Immature natural killer cell (primary cell): ENCODE results near the gene THRB. TPM values are rescaled to one million over a fixed set of nuclear protein-coding genes. Genes with fewer than 3 reads are reported as not detected.

Experiments used
- DNase-seq, 3 donors: peaks; one replicate each; pipeline ENCODE4 v3.0.0; 2022; ENCODE audit warnings: mixed read lengths in 1 of 3
- H3K27ac Mint-ChIP-seq, 6 donors: one replicate each; pipeline ENCODE4 v1.8.0; 2020; ENCODE audit warnings: mixed read lengths in 6 of 6, mild to moderate bottlenecking in 5 of 6, inconsistent platforms in 4 of 6, moderate library complexity in 3 of 6
- H3K27me3 Mint-ChIP-seq, 3 donors: one replicate each; pipeline ENCODE4 v1.8.0; 2020 to 2021; ENCODE audit warnings: low read depth in 3 of 3, mild to moderate bottlenecking in 3 of 3, mixed read lengths in 3 of 3, moderate library complexity in 3 of 3, inconsistent platforms in 1 of 3
- H3K36me3 Mint-ChIP-seq, 3 donors: one replicate each; pipeline ENCODE4 v1.8.0; 2020; ENCODE audit warnings: mixed read lengths in 3 of 3, inconsistent platforms in 2 of 3, mild to moderate bottlenecking in 2 of 3
- H3K4me1 Mint-ChIP-seq, 2 donors: one replicate each; pipeline ENCODE4 v1.8.0; 2020; ENCODE audit warnings: inconsistent platforms in 2 of 2, mild to moderate bottlenecking in 2 of 2, mixed read lengths in 2 of 2, moderate library complexity in 1 of 2
- H3K4me3 Mint-ChIP-seq, 5 donors: one replicate each; pipeline ENCODE4 v1.8.0; 2020; ENCODE audit warnings: mild to moderate bottlenecking in 5 of 5, mixed read lengths in 5 of 5, inconsistent platforms in 3 of 5, moderate library complexity in 3 of 5
- H3K9me3 Mint-ChIP-seq, 6 donors: one replicate each; pipeline ENCODE4 v1.8.0; 2020; ENCODE audit warnings: mild to moderate bottlenecking in 6 of 6, mixed read lengths in 6 of 6, inconsistent platforms in 4 of 6, moderate library complexity in 3 of 6
- polyA plus RNA-seq, 3 donors: library from polyadenylated mRNA; unstranded; fragments of 300-500 nt; fragmentation: Illumina TruSeq; gene quantifications; one replicate each; pipeline ENCODE4 v1.2.3, GENCODE V29; 2021

THRB gene
- polyA plus RNA-seq, 3 donors from 2014 or later: not detected

DNA sequence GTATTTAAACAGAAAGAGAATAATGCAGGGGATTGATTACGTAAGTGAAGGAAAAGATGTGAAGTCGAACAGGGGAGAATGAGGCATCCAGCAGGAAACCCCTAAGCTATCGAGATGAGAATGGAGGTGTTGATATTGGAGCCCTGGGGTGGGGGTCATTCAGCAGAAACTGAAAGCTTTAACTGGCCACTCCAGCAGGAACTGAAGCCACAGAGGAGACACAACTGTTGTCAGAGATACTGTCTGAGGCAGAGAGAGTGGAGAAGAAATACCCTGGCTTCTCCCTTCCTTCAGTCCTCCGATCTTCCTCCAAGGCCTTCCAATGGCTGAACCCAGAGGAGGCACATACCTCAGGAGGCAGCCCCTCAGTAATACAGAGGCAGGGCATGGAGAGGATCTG, 152.4 kb downstream of the THRB start:
- Mint-ChIP-seq H3K27ac (no peak overlapping the region), H3K4me3 (no peak overlapping the region), H3K9me3 (peaks cover 0 to 2% (median 0%) of the 10 kb centered on the region in 6 donors), H3K27me3 (peaks cover 0 to 2% (median 0%) of the 10 kb centered on the region in 3 donors), H3K36me3 (no peaks in the 10 kb centered on the region), H3K4me1 (no peaks in the 10 kb centered on the region)
- DNase-seq: no peak

DNA sequence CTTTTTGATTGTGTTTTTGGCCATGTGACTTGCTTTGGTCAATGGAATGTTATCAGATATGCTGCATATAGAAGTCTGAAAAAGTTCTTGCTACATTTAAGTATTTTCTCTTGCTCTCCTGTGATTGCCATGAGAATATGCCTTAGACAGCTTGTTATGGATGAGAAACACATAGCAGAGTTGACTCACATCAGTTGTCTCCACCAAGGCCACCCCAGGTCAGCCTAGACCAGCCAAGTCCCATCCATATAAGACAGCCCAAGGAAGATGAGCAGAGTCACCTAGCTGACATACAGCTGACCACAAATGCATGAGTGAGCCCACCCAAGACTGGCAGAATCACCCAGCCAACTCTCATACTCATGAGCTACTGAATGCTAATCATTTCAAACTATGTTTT, 153.0 kb downstream of the THRB start:
- Mint-ChIP-seq H3K27me3 (peaks cover 0 to 2% (median 0%) of the 10 kb centered on the region in 3 donors), H3K9me3 (peaks cover 0 to 3% (median 0%) of the 10 kb centered on the region in 6 donors), H3K36me3 (no peaks in the 10 kb centered on the region), H3K4me1 (no peaks in the 10 kb centered on the region), H3K27ac (no peak overlapping the region), H3K4me3 (no peak overlapping the region)
- no peak for DNase-seq

DNA sequence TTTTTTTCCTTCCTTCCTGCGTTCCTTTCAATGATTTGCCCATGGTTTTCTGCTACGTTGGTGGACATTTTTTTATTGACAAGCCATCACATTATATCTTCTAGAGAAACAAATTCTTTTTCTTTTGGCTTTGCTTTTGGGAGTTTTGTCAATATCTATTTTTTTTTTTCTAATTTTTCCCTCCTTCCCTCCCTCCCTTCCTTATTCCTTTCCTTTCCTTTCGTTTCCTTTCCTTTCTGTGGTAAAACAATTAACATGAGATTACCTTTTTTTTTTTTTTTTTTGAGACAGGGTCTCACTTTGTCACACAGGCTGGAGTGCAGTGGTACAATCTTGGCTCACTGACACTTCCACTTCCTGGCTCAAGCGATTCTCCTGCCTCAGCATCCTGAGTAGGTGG, 153.7 kb downstream of the THRB start:
- Mint-ChIP-seq H3K27me3 (peaks cover 0 to 2% (median 0%) of the 10 kb centered on the region in 3 donors), H3K36me3 (no peaks in the 10 kb centered on the region), H3K27ac (no peak overlapping the region), H3K4me3 (no peak overlapping the region), H3K4me1 (no peaks in the 10 kb centered on the region), H3K9me3 (peaks cover 0 to 3% (median 0%) of the 10 kb centered on the region in 6 donors)
- DNase-seq: no peak

DNA sequence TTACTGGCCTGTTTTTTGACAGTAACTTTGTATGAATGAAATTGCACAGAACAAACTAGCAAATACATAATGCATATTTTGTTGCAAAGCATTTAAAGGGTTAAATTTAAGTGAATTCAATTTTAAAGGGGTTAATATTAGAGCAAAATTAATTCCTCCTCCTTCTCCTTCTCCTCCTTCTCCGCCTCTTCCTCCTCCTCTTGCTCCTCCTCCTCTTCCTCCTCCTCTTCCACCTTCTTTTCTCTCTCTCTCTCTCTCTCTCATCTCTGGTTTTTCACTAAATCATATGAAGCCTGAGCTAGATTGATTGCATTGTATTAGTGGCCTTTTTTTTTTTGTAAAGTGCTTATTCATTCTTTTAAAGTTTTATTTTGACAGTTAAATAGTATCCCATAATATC, 154.5 kb downstream of the THRB start:
- DNase-seq: no peak
- Mint-ChIP-seq H3K27ac (no peak overlapping the region), H3K4me3 (no peak overlapping the region), H3K36me3 (no peaks in the 10 kb centered on the region), H3K27me3 (peaks cover 0 to 2% (median 0%) of the 10 kb centered on the region in 3 donors), H3K4me1 (no peaks in the 10 kb centered on the region), H3K9me3 (peaks cover 0 to 3% (median 0%) of the 10 kb centered on the region in 6 donors)

DNA sequence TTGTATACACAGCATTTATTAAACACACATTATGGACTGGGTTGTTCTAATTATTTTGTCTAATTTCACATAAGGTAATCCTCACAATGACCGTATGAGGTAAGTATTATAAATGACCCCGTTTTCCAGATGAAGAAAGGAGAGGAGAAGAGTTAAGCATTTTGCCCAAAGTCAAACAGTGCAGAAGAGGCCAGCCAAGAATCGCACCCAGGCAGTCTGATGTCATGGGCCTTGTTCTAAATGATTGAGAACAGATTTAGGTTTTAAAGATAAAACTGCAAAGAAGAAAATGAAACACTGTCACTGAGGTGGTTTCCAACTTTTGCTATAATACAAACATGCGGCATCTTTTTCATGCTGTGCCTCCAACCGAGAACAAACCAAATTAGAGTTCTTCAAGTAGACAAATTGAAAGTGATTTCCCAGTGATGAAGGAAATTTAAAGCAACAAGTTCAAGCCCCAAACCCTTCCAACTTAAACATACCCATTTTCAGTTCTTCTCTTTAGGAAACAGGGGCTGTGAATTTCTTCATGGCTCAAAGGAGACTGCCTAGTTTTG, 155.3 kb downstream of the THRB start:
- Mint-ChIP-seq H3K9me3 (peaks cover 0 to 3% (median 0%) of the 10 kb centered on the region in 6 donors), H3K4me3 (no peak overlapping the region), H3K4me1 (no peaks in the 10 kb centered on the region)

DNA sequence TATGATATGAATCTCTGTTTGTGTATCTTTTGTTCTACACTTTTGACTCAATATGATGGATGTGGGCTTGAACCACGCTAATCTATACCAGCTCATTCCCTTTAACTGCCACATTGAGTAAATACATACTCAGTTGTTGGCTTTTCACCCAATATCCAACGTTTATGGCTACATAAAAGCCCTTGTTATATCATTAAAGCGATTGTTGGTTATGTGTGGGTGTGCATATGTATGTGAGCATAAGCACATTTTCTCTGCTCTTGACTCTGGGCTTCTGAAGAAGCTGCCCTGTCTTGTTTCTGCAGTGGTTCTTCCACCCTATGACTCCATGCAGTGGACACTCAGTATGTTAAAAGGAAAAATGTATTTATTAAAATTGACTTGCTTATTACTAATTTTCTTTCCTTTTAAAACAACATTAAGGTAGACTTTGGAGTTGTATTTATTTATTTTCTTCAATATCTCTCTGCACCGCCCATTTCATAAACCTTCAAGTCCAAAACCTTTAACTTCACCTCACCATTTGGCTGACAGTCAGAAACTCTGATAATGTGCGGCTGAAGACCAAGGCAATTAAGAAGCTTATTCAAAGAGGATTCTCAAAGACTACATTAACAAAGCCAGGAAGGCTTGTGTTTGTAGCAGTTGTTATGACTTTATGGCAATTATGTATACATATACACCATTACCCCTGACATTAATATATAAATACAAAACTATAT, 156.1 kb downstream of the THRB start:
- Mint-ChIP-seq H3K4me3 (no peak overlapping the region), H3K27ac (no peak overlapping the region), H3K9me3 (peaks cover 0 to 3% (median 0%) of the 10 kb centered on the region in 6 donors), H3K36me3 (no peaks in the 10 kb centered on the region), H3K4me1 (no peaks in the 10 kb centered on the region), H3K27me3 (no peaks in the 10 kb centered on the region)
- DNase-seq: no peak

More for the DNA sequence above, 155.3 kb downstream of the THRB start:
- Mint-ChIP-seq H3K27me3 (no peaks in the 10 kb centered on the region), H3K27ac (no peak overlapping the region), H3K36me3 (no peaks in the 10 kb centered on the region)
- DNase-seq: no peak

DNA sequence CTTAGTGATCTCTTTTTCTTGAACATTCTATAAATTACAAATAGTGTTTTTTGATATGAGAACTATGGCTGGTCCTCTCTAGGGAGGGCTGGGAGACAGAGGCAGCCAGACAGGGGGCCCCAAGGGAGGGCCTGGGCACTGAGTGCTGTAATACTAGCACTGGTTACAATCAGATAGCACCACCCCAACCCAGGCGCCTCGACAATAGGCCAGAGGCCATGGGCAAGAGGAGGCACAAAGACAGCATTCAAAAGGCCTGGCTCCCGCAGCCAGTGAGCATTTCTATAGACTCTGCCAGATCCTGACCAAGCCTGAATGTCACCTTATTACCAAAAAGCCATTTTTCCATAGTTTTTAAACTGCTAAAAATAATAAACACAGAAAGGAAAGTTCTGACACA, 158.5 kb downstream of the THRB start:
- peaks cover 0 to 5% (median 0%) of the 10 kb centered on the region in 6 donors for H3K9me3 Mint-ChIP-seq
- H3K27ac Mint-ChIP-seq: no peak overlapping the region
- H3K4me3 Mint-ChIP-seq: no peak overlapping the region
- no peak for DNase-seq
- H3K36me3 Mint-ChIP-seq: no peaks in the 10 kb centered on the region
- no peaks in the 10 kb centered on the region for H3K4me1 Mint-ChIP-seq
- no peaks in the 10 kb centered on the region for H3K27me3 Mint-ChIP-seq

DNA sequence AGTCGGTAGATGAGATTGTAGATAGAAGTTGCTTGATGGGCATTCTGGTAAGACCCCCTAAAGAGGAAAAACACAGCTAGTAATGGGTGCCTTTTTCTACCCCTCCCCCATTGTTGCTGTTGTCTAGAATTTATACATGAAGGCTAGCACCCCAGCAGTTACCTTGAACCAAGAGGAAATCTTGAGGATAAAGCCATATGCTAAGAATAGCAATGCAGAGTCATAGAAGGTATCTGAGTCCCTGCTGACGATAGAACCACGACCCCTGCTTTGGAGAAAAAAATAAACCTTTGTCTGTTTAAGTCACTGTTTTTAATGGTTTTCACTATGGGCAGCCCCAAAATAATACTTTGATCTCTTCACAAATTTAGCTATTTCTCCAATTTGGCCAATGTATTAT, 162.6 kb downstream of the THRB start:
- no peaks in the 10 kb centered on the region for H3K27me3 Mint-ChIP-seq
- no peaks in the 10 kb centered on the region for H3K36me3 Mint-ChIP-seq
- H3K27ac Mint-ChIP-seq: no peak overlapping the region
- H3K9me3 Mint-ChIP-seq: peaks cover 0 to 4% (median 2%) of the 10 kb centered on the region in 6 donors
- H3K4me3 Mint-ChIP-seq: no peak overlapping the region
- no peaks in the 10 kb centered on the region for H3K4me1 Mint-ChIP-seq
- DNase-seq: no peak

DNA sequence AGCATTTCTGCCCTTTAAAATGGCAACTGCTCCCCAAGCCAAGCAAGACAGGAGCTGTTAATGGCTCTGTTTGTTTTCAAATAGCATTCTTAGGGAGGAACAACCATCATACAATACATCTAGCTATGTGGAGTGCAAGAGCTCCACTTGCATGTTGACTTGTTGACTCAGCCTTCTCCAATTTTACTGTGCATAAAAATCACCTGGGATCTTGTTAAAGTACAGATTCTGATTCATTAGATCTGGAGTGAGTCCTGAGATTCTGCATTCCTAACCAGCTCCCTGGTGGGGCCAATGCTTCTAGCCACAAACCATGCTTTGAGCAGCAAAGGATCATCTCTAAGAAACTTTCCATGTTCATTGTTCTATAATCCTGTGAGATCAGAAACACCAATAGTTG, 171.4 kb downstream of the THRB start:
- no peak overlapping the region for H3K4me3 Mint-ChIP-seq
- peaks cover 0 to 7% (median under 1%) of the 10 kb centered on the region in 6 donors for H3K9me3 Mint-ChIP-seq
- H3K27me3 Mint-ChIP-seq: peaks cover 0 to 2% (median 0%) of the 10 kb centered on the region in 3 donors
- no peaks in the 10 kb centered on the region for H3K36me3 Mint-ChIP-seq
- H3K27ac Mint-ChIP-seq: no peak overlapping the region
- H3K4me1 Mint-ChIP-seq: no peaks in the 10 kb centered on the region
- DNase-seq: no peak

DNA sequence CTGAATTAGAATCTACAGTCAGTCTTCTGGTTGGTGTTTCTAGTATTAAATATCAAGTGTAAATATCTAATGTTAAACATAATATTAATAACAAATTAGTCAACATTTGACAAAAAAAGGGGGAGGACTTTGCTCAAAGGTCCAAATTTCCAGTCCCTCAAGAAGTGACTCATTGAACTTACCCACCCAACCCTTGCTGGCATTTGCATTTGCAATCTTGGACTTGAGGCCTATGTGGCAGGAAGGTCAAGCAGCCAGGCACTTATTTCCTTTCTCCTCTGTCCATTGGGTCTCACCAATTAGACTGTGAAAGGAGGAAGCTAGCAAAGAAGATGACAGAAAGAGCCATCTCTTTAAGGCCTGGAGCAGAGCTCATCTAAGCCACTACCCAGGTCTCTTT, 174.0 kb downstream of the THRB start:
- Mint-ChIP-seq H3K27me3 (peaks cover 0 to 2% (median 0%) of the 10 kb centered on the region in 3 donors), H3K36me3 (no peaks in the 10 kb centered on the region), H3K4me1 (no peaks in the 10 kb centered on the region), H3K4me3 (no peak overlapping the region), H3K27ac (no peak overlapping the region), H3K9me3 (peaks cover 0 to 13% (median under 1%) of the 10 kb centered on the region in 6 donors)
- DNase-seq: no peak

DNA sequence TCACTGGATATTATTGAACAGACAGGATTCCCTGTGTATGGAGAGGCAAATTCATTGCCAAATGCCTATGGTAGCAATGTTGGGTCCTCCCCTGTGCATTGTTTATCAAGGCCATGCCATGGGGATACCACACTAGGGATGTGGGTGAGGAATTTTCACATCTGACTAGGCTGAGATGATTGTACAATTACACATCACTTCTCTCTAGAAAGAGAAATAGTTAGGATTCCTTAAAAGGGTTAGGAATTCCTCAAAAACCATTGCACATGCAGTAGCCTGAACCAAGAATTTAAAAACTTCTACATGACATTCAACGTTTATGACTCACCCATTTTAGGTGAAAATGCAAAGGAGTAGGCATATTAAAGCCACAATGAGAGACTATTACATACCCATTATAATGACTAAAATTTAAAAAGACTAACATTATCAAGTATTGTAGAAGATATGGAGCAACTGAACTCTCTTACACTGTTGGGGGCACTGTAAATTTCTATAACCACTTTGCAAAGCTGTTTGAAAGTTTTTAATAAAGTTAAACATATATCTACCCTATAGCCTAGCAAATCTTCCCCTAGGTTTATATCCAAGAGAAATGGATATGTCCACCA, 175.9 kb downstream of the THRB start:
- H3K27ac Mint-ChIP-seq: no peak overlapping the region
- peaks cover 0 to 2% (median 0%) of the 10 kb centered on the region in 3 donors for H3K27me3 Mint-ChIP-seq
- no peak overlapping the region for H3K4me3 Mint-ChIP-seq
- DNase-seq: no peak
- H3K9me3 Mint-ChIP-seq: peaks cover 0 to 13% (median under 1%) of the 10 kb centered on the region in 6 donors
- no peaks in the 10 kb centered on the region for H3K36me3 Mint-ChIP-seq
- H3K4me1 Mint-ChIP-seq: no peaks in the 10 kb centered on the region

DNA sequence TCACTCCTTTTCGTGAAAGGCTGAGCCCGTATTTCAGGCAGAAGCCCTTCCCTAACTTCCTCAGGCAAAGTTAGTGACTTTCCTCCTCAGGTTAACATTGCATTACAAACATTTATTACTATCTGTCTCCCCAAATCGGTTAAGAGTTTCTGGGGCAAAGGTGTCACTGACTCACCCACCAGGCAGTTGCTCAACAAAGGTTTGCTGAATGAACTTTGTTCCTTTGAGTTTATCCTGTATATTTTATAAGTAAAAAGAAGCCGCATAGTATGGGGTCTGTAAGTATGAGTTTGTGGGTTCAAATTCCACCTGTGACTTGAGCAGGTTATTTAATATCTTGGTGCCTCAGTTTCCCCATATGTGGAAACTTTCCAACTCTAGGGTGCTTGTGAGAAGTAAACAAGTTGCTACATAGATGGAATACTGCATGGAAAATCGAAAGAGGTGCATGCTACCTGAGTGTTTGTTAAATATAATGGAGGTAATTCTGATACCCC, 177.7 kb downstream of the THRB start:
- Mint-ChIP-seq H3K4me3 (no peak overlapping the region), H3K27me3 (peaks cover 2 to 5% (median 3%) of the 10 kb centered on the region in 3 donors), H3K36me3 (no peaks in the 10 kb centered on the region), H3K27ac (no peak overlapping the region), H3K4me1 (no peaks in the 10 kb centered on the region), H3K9me3 (peaks cover 0 to 13% (median under 1%) of the 10 kb centered on the region in 6 donors)
- no peak for DNase-seq

DNA sequence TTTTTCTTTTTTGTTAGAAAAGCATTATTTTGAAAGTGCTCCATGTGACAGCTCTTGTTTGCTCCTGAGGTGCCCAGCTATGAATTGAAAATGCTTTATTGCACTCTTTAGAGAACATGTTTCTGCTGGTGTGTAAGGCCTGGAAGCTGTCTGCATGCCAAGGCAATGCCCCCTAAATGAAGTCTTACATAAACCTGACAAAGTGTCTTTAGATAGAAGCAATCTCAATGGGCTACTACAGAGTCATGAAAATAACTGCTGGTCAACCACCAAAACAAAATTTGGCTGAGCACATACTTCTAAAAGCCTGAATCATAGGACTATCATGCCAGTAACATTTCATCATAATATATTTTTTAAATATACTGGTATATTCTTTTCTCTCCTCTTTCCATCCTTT, 178.7 kb downstream of the THRB start:
- Mint-ChIP-seq H3K27me3 (peaks cover 2 to 5% (median 3%) of the 10 kb centered on the region in 3 donors), H3K27ac (no peak overlapping the region), H3K9me3 (peaks cover 0 to 13% (median under 1%) of the 10 kb centered on the region in 6 donors), H3K4me3 (no peak overlapping the region), H3K4me1 (no peaks in the 10 kb centered on the region), H3K36me3 (no peaks in the 10 kb centered on the region)
- DNase-seq: no peak

DNA sequence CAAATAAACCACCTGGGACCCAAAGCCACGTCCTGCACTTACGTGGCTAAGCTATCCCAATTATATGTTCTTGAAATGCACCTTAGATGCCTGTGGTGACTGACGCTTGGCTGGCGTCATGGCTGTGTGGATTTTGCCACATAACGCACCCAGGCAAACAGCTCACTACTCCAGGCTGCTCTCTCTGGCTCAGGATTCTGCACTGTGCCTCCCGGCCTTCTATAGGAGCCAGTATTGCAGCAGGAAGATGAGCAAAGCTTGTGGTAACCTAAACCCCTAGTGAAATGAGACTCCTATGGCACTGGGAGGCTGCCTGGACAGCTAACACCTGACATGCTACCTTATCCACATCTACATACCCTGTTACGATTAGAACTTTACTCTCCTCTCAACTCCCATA, 179.3 kb downstream of the THRB start:
- Mint-ChIP-seq H3K9me3 (peaks cover 0 to 13% (median under 1%) of the 10 kb centered on the region in 6 donors), H3K27ac (no peak overlapping the region), H3K4me1 (no peaks in the 10 kb centered on the region), H3K36me3 (no peaks in the 10 kb centered on the region), H3K27me3 (peaks cover 2 to 5% (median 3%) of the 10 kb centered on the region in 3 donors), H3K4me3 (no peak overlapping the region)
- DNase-seq: no peak
